Peyer's patch (tissue), 4 donors: ENCODE measurements around the gene CNIH4. TPM values are rescaled to one million over a fixed set of nuclear protein-coding genes. Genes with fewer than 3 reads are reported as not detected.
A peak's percentile ranks its signal among the peaks of the same experiment; 100 is the strongest.

ENCODE experiments used
- DNase-seq, 3 donors: peaks; one replicate each; pipeline ENCODE4 v3.0.0-alpha.2; 2017 to 2019
- H3K27ac ChIP-seq, 4 donors: fragments of 200-600 bp; sonication (generic); one replicate each; pipeline ENCODE4 v1.5.1; 2016 to 2019
- H3K27me3 ChIP-seq, 2 donors: fragments of 200-600 bp; sonication (generic); one replicate each; pipeline ENCODE4 v1.5.1; 2019
- H3K36me3 ChIP-seq, 3 donors: fragments of 200-600 bp; sonication (generic); one replicate each; pipeline ENCODE4 v1.5.1; 2016 to 2019
- H3K4me1 ChIP-seq, 4 donors: fragments of 200-600 bp; sonication (generic); one replicate each; pipeline ENCODE4 v1.5.1; 2016 to 2019
- H3K4me3 ChIP-seq, 4 donors: fragments of 200-600 bp; sonication (generic); 1 replicate in 3 of 4; 2 replicates in 1 of 4; pipeline ENCODE4 v1.5.1; 2016 to 2019; ENCODE audit warnings: mild to moderate bottlenecking in 1 of 4
- H3K9me3 ChIP-seq, 4 donors: fragments of 200-600 bp; sonication (generic); one replicate each; pipeline ENCODE4 v1.5.1; 2016 to 2019; ENCODE audit warnings: mild to moderate bottlenecking in 1 of 4
- CTCF ChIP-seq, 6 experiments: fragments of 450-650 bp in 4 of 6; fragments of 200-600 bp in 2 of 6; sonication (generic) in 1 of 6; IDR thresholded peaks; one replicate each; pipeline ENCODE4 v1.5.1; 2017 to 2019; ENCODE audit warnings: antibody characterized with exemption in 6 of 6, mild to moderate bottlenecking in 3 of 6, moderate library complexity in 1 of 6
- POLR2A ChIP-seq, 2 donors: fragments of 450-650 bp; IDR thresholded peaks; one replicate each; pipeline ENCODE4 v1.5.1; 2017; ENCODE audit warnings: antibody characterized with exemption in 2 of 2, mild to moderate bottlenecking in 2 of 2, moderate library complexity in 2 of 2
- total RNA-seq, 4 donors: library from RNA; depleted of rRNA; stranded (reverse); fragments of >200 nt; gene quantifications; one replicate each; pipeline ENCODE4 v1.1.0, GENCODE V29; 2016

CNIH4 gene
- total RNA-seq, 4 donors from 2014 or later, result 19.8 to 77.8 (median 47.0) TPM

- DNase-seq, result no peak
- peaks cover 0 to 12% (median 2%) of the 10 kb centered on the region in 4 donors for H3K4me1 ChIP-seq
- no peak for TF ChIP-seq CTCF (IDR thresholded peaks at IDR 0.05)
- no peak for TF ChIP-seq POLR2A (IDR thresholded peaks at IDR 0.05)
These were observed 30.7 kb upstream of the CNIH4 start for GRCh38 chr1:224325959-224326358.

GRCh38 chr1:224328644-224329043 lies 28.0 kb upstream of the CNIH4 start:
- TF ChIP-seq POLR2A (IDR thresholded peaks at IDR 0.05) (no peak), CTCF (IDR thresholded peaks at IDR 0.05) (no peak)
- no peak for DNase-seq
- no peak overlapping the region for H3K27ac ChIP-seq
- H3K4me1 ChIP-seq, result peaks cover 0 to 12% (median 2%) of the 10 kb centered on the region in 4 donors
- peak overlapping the region in 2 of 4 donors; percentile 67 to 95 for H3K4me3 ChIP-seq
- H3K27me3 ChIP-seq, result no peaks in the 10 kb centered on the region
- H3K36me3 ChIP-seq, result peaks cover 0 to 6% (median 0%) of the 10 kb centered on the region in 3 donors
- no peaks in the 10 kb centered on the region for H3K9me3 ChIP-seq

More at GRCh38 chr1:224325959-224326358, 30.7 kb upstream of the CNIH4 start:
- peaks cover 0 to 6% (median 0%) of the 10 kb centered on the region in 3 donors for H3K36me3 ChIP-seq
- H3K4me3 ChIP-seq, result no peak overlapping the region
- no peaks in the 10 kb centered on the region for H3K27me3 ChIP-seq
- no peaks in the 10 kb centered on the region for H3K9me3 ChIP-seq
- no peak overlapping the region for H3K27ac ChIP-seq

GRCh38 chr1:224329484-224329841 lies 27.2 kb upstream of the CNIH4 start:
- no peaks in the 10 kb centered on the region for H3K27me3 ChIP-seq
- TF ChIP-seq POLR2A (IDR thresholded peaks at IDR 0.05), result no peak
- TF ChIP-seq CTCF (IDR thresholded peaks at IDR 0.05), result no peak

GRCh38 chr1:224329842-224330753 lies 26.6 kb upstream of the CNIH4 start, which contains the start of gene NVL:
Gene NVL (minus strand): TSS chr1:224330172. CDS start chr1:224330127, 45 bp downstream.
- peak in 1 of 2 donors; percentile 46 for TF ChIP-seq POLR2A (IDR thresholded peaks at IDR 0.05)
- TF ChIP-seq CTCF (IDR thresholded peaks at IDR 0.05), result no peak
- Histone ChIP-seq H3K27me3 (no peaks in the 10 kb centered on the region), H3K4me3 (peak within 1 kb of the TSS; percentile 67 to 95 (median 81)), H3K9me3 (no peaks in the 10 kb centered on the region), H3K36me3 (peaks cover 0 to 6% (median 0%) of the 10 kb centered on the region in 3 donors), H3K4me1 (peaks cover 0 to 12% (median 2%) of the 10 kb centered on the region in 4 donors), H3K27ac (peak within 1 kb of the TSS; percentile 89 to 94 (median 92))
- peak; percentile 81 to 91 (median 90) for DNase-seq

More at GRCh38 chr1:224329484-224329841, 27.2 kb upstream of the CNIH4 start:
- H3K9me3 ChIP-seq, result no peaks in the 10 kb centered on the region
- peaks cover 0 to 6% (median 0%) of the 10 kb centered on the region in 3 donors for H3K36me3 ChIP-seq
- H3K4me3 ChIP-seq, result peak overlapping the region; percentile 67 to 95 (median 81)
- H3K4me1 ChIP-seq, result peaks cover 0 to 12% (median 2%) of the 10 kb centered on the region in 4 donors
- H3K27ac ChIP-seq, result peak overlapping the region; percentile 89 to 94 (median 92)
- no peak for DNase-seq

GRCh38 chr1:224331326-224331725 lies 25.4 kb upstream of the CNIH4 start:
- Histone ChIP-seq H3K4me3 (no peak overlapping the region), H3K27ac (peak overlapping the region in 1 of 4 donors; percentile 94), H3K9me3 (no peaks in the 10 kb centered on the region), H3K27me3 (no peaks in the 10 kb centered on the region), H3K36me3 (no peaks in the 10 kb centered on the region), H3K4me1 (peaks cover 0 to 12% (median 2%) of the 10 kb centered on the region in 4 donors)
- no peak for DNase-seq
- TF ChIP-seq CTCF (IDR thresholded peaks at IDR 0.05), result no peak
- TF ChIP-seq POLR2A (IDR thresholded peaks at IDR 0.05), result no peak
